H1 (cell line): Measurements from ENCODE around the gene NUDT19. TPM values are rescaled to one million over a fixed set of nuclear protein-coding genes. Genes with fewer than 3 reads are reported as not detected.

Experiments used
- CTCF ChIA-PET: fragments of 300-600 bp; sonication (Branson Sonifier 250); formaldehyde crosslinking; loops from one replicate; lab custom pipeline; 2021; ENCODE audit not compliant: partially characterized antibody; lab: Charles Lee
- POLR2A ChIA-PET: fragments of 300-600 bp; sonication (Branson Sonifier 250); formaldehyde crosslinking; loops from one replicate; lab custom pipeline; 2021; ENCODE audit warnings: inconsistent platforms; ENCODE audit not compliant: partially characterized antibody; lab: Charles Lee
- DNase-seq, 2 experiments: peaks; one replicate each; pipeline versions ENCODE4 v3.0.0 to v3.0.0-alpha.2; 2010 to 2022; ENCODE audit warnings: low spot score in 2 of 2, low read depth in 1 of 2, mixed read lengths in 1 of 2
- FAIRE-seq: peaks from 2 replicates; lab custom pipeline; 2011; peaks lifted over from hg19 to GRCh38; lab: Jason Lieb, UNC
- H2AFZ ChIP-seq: 2 replicates; pipeline ENCODE4 v1.8.1; 2012; ENCODE audit warnings: low read length, inconsistent platforms
- H2AK5ac ChIP-seq: 2 replicates; pipeline ENCODE4 v1.6.1; 2013; ENCODE audit warnings: low read depth, low read length
- H2BK120ac ChIP-seq: replicated peaks from 2 replicates; pipeline ENCODE3; 2013; ENCODE audit warnings: low read depth, low read length, inconsistent platforms
- H2BK12ac ChIP-seq: 2 replicates; pipeline ENCODE4 v1.6.1; 2013; ENCODE audit warnings: low read depth, low read length
- H2BK15ac ChIP-seq: 2 replicates; pipeline ENCODE4 v1.6.1; 2013; ENCODE audit warnings: low read length
- H2BK20ac ChIP-seq: 2 replicates; pipeline ENCODE4 v1.6.1; 2013; ENCODE audit warnings: low read length
- H2BK5ac ChIP-seq: 2 replicates; pipeline ENCODE4 v1.6.1; 2013; ENCODE audit warnings: low read depth, low read length
- H3K14ac ChIP-seq: 2 replicates; pipeline ENCODE4 v1.6.1; 2013; ENCODE audit warnings: inconsistent platforms; ENCODE audit not compliant: insufficient read length
- H3K18ac ChIP-seq: 2 replicates; pipeline ENCODE4 v1.6.1; 2013; ENCODE audit warnings: low read length; ENCODE audit errors: extremely low read depth
- H3K23ac ChIP-seq: 2 replicates; pipeline ENCODE4 v1.6.1; 2013; ENCODE audit warnings: inconsistent platforms; ENCODE audit not compliant: insufficient read length
- H3K23me2 ChIP-seq: 2 replicates; pipeline ENCODE4 v1.6.1; 2013; ENCODE audit warnings: low read depth, low read length
- H3K27ac ChIP-seq: 2 replicates; pipeline ENCODE4 v1.6.1; 2011; ENCODE audit warnings: low read depth, low read length, inconsistent platforms
- H3K27me3 ChIP-seq, 4 experiments: replicated peaks in 1 of 4; 1 replicate in 1 of 4; 2 replicates in 3 of 4; pipeline versions ENCODE4 v1.6.1 to v1.8.1; 2011 to 2013; ENCODE audit warnings: low read length in 3 of 4, mild to moderate bottlenecking in 3 of 4, inconsistent platforms in 2 of 4, mixed read lengths in 2 of 4, moderate library complexity in 1 of 4; ENCODE audit not compliant: control insufficient read depth in 3 of 4, insufficient read depth in 3 of 4; ENCODE audit errors: extremely low read depth in 1 of 4
- H3K36me3 ChIP-seq, 4 experiments: 2 replicates each; pipeline versions ENCODE4 v1.6.1 to v1.8.1; 2011 to 2013; ENCODE audit warnings: mild to moderate bottlenecking in 4 of 4, low read length in 3 of 4, moderate library complexity in 2 of 4, control low read depth in 1 of 4, inconsistent platforms in 1 of 4; ENCODE audit not compliant: insufficient read depth in 4 of 4, control insufficient read depth in 2 of 4
- H3K4ac ChIP-seq: replicated peaks from 2 replicates; pipeline ENCODE3; 2013; ENCODE audit warnings: low read length, low read depth, mixed read lengths, inconsistent platforms; ENCODE audit not compliant: insufficient read length
- H3K4me1 ChIP-seq, 4 experiments: replicated peaks in 1 of 4; 1 replicate in 1 of 4; 2 replicates in 3 of 4; pipeline versions ENCODE4 v1.6.1 to v1.8.1; 2011 to 2013; ENCODE audit warnings: low read length in 3 of 4, inconsistent platforms in 2 of 4, mixed read lengths in 1 of 4; ENCODE audit not compliant: insufficient read depth in 4 of 4, control insufficient read depth in 3 of 4
- H3K4me2 ChIP-seq, 2 experiments: 2 replicates each; pipeline versions ENCODE4 v1.6.1 to v1.8.1; 2011 to 2013; ENCODE audit warnings: low read depth in 2 of 2, low read length in 2 of 2, control low read depth in 1 of 2, inconsistent platforms in 1 of 2, mild to moderate bottlenecking in 1 of 2; ENCODE audit not compliant: insufficient read depth in 1 of 2
- H3K4me3 ChIP-seq, 4 experiments: fragments of 200-600, 300-600 bp in 1 of 4; sonication (generic), shearing (Covaris generic), sonication (Bioruptor Twin) in 1 of 4; 2 replicates each; pipeline versions ENCODE4 v1.5.1 to v1.8.1; 2011 to 2016; ENCODE audit warnings: low read length in 4 of 4, low read depth in 3 of 4, control low read depth in 2 of 4, inconsistent platforms in 2 of 4, mild to moderate bottlenecking in 2 of 4, mixed read lengths in 1 of 4, moderate library complexity in 1 of 4; ENCODE audit not compliant: insufficient read depth in 2 of 4; ENCODE audit errors: extremely low read depth in 1 of 4
- H3K56ac ChIP-seq: replicated peaks from 2 replicates; pipeline ENCODE3; 2013; ENCODE audit warnings: low read depth, mild to moderate bottlenecking, mixed read lengths, low read length, inconsistent platforms; ENCODE audit not compliant: insufficient read length
- H3K79me1 ChIP-seq: 2 replicates; pipeline ENCODE4 v1.6.1; 2013; ENCODE audit warnings: low read depth, low read length, control low read depth
- H3K79me2 ChIP-seq, 2 experiments: 2 replicates each; pipeline versions ENCODE4 v1.6.1 to v1.8.1; 2012 to 2013; ENCODE audit warnings: low read length in 2 of 2, mild to moderate bottlenecking in 2 of 2, inconsistent platforms in 1 of 2; ENCODE audit not compliant: insufficient read depth in 2 of 2, control insufficient read depth in 1 of 2
- H3K9ac ChIP-seq, 4 experiments: replicated peaks in 1 of 4; 1 replicate in 1 of 4; 2 replicates in 3 of 4; pipeline versions ENCODE4 v1.6.1 to v1.8.1; 2011 to 2013; ENCODE audit warnings: low read depth in 3 of 4, low read length in 3 of 4, control low read depth in 2 of 4, mild to moderate bottlenecking in 2 of 4, moderate library complexity in 2 of 4, inconsistent platforms in 1 of 4; ENCODE audit errors: extremely low read depth in 1 of 4
- H3K9me3 ChIP-seq, 2 experiments: 2 replicates each; pipeline versions ENCODE4 v1.6.1 to v1.8.1; 2012 to 2013; ENCODE audit warnings: mild to moderate bottlenecking in 2 of 2, moderate library complexity in 2 of 2, control low read depth in 1 of 2, inconsistent platforms in 1 of 2, low read depth in 1 of 2, low read length in 1 of 2, mixed read lengths in 1 of 2; ENCODE audit not compliant: insufficient read depth in 2 of 2
- H4K20me1 ChIP-seq, 2 experiments: replicated peaks in 1 of 2; 2 replicates each; pipeline versions ENCODE3 to v1.8.1; 2011 to 2013; ENCODE audit warnings: inconsistent platforms in 2 of 2, low read length in 2 of 2, mild to moderate bottlenecking in 1 of 2; ENCODE audit not compliant: insufficient read depth in 2 of 2, control insufficient read depth in 1 of 2
- H4K5ac ChIP-seq: 2 replicates; pipeline ENCODE4 v1.6.1; 2013; ENCODE audit warnings: low read length, low read depth, mixed read lengths, inconsistent platforms; ENCODE audit not compliant: insufficient read length
- H4K8ac ChIP-seq: 2 replicates; pipeline ENCODE4 v1.8.0; 2013; ENCODE audit warnings: mild to moderate bottlenecking, moderate library complexity, low read length, inconsistent platforms; ENCODE audit not compliant: insufficient read depth; ENCODE audit errors: extremely low read depth
- H4K91ac ChIP-seq: replicated peaks from 2 replicates; pipeline ENCODE3; 2013; ENCODE audit warnings: low read length, mixed read lengths, inconsistent platforms; ENCODE audit not compliant: insufficient read length
- CREB1 ChIP-seq: IDR thresholded peaks from 2 replicates; pipeline ENCODE4 v1.6.1; 2012; ENCODE audit warnings: inconsistent platforms
- TEAD4 ChIP-seq: IDR thresholded peaks from 2 replicates; pipeline ENCODE4 v1.6.1; 2012; ENCODE audit warnings: low read depth, low read length, inconsistent platforms, mixed read lengths
- WGBS, 2 experiments: shearing (Covaris generic) in 1 of 2; methylation state at CpG; one replicate each; pipeline versions ENCODE4 v1.1.6 to v1.1.7; 2013 to 2015; ENCODE audit warnings: low lambda C conversion rate in 2 of 2, mixed read lengths in 2 of 2, inconsistent platforms in 1 of 2, low coverage in 1 of 2, missing lambda C conversion rate in 1 of 2; ENCODE audit not compliant: insufficient replicate concordance in 2 of 2, insufficient coverage in 1 of 2, insufficient read length in 1 of 2; ENCODE audit errors: extremely low coverage in 1 of 2, missing lambda C conversion rate in 1 of 2; 5-methylcytosine and 5-hydroxymethylcytosine counted together
- polyA plus RNA-seq, 7 experiments: library from polyadenylated mRNA; depleted of rRNA in 3 of 7; stranded (reverse) in 5 of 7; unstranded in 2 of 7; fragments of >200 nt in 5 of 7; fragments of 200-250 nt in 2 of 7; gene quantifications; 1 replicate in 5 of 7; 2 replicates in 1 of 7; 4 replicates in 1 of 7; pipeline versions ENCODE4 v1.2.1 to v1.2.3, GENCODE V29; 2011 to 2013; ENCODE audit warnings: missing spikeins in 2 of 7, mixed read lengths in 2 of 7
- total RNA-seq: library from RNA; stranded (reverse); fragmentation: NEBNext Ultra II Directional; extraction: Animal tissue kit (Norgen Biotek cat#: 25700); gene quantifications from 2 replicates; pipeline ENCODE4 v1.2.1, GENCODE V29; 2021

The NUDT19 gene
- total and polyA plus RNA-seq, 2 of the 8 experiments (the other 6 are each of a cell fraction or from before 2014, with no cell fraction given) = 2.0 to 3.3 TPM

GRCh38 chr19:32677657-32678056 lies 14.0 kb upstream of the NUDT19 start:
- no peak overlapping the region for H3K18ac ChIP-seq
- H2BK5ac ChIP-seq = no peak overlapping the region
- H3K79me1 ChIP-seq = peaks cover 12% of the 10 kb centered on the region
- no peak overlapping the region for H3K23ac ChIP-seq
- no peak overlapping the region for H4K5ac ChIP-seq
- H4K91ac ChIP-seq = no peak overlapping the region
- POLR2A ChIA-PET = interaction anchor here (1.8 to 2.8 kb wide), 2 partner anchors 9 to 14 kb away, joined by 4 to 12 read pairs; partner anchors contain the start of gene NUDT19
- H3K4me3 ChIP-seq = peak overlapping the region in 1 of 4 experiments; percentile 91; a peak in 2 of 8 replicates
- CTCF ChIA-PET = interaction anchor here (0.6 to 1.6 kb wide), 7 partner anchors 23 to 408 kb away, joined by 3 to 4 read pairs (median 3); no protein-coding TSS in a partner anchor
- FAIRE-seq (no peak), DNase-seq (no peak)
- no peak overlapping the region for H3K56ac ChIP-seq
- no peak overlapping the region for H3K4ac ChIP-seq
- no peak overlapping the region for H3K27ac ChIP-seq
- no peak overlapping the region for H2BK20ac ChIP-seq
- H3K36me3 ChIP-seq = peaks cover 0 to 6% (median 0%) of the 10 kb centered on the region in 4 experiments; a peak in 1 of 8 replicates
- no peaks in the 10 kb centered on the region; a peak in 1 of 4 replicates for H3K9me3 ChIP-seq
- H3K4me2 ChIP-seq = peak overlapping the region; percentile 18 to 91; a peak in 3 of 4 replicates
- peaks cover 7 to 11% of the 10 kb centered on the region in 2 experiments for H4K20me1 ChIP-seq
- H2BK15ac ChIP-seq = no peak overlapping the region
- H3K79me2 ChIP-seq = peaks cover 0 to 18% of the 10 kb centered on the region in 2 experiments; a peak in 2 of 4 replicates
- H3K27me3 ChIP-seq = peaks cover 20 to 33% (median 26%) of the 10 kb centered on the region in 4 experiments
- H3K14ac ChIP-seq = no peak overlapping the region
- H2AFZ ChIP-seq = no peak overlapping the region
- peaks cover 8 to 16% (median 11%) of the 10 kb centered on the region in 4 experiments; a peak in 6 of 7 replicates for H3K4me1 ChIP-seq
- H3K23me2 ChIP-seq = peaks cover 14% of the 10 kb centered on the region; the same call in 1 of the 2 replicates
- no peak overlapping the region for H2BK12ac ChIP-seq
- no peak overlapping the region for H3K9ac ChIP-seq
- no peak overlapping the region for H4K8ac ChIP-seq
- no peak overlapping the region for H2AK5ac ChIP-seq
- WGBS, 2 experiments = 28% methylated on average over 9 of the region's 9 CpGs; no CpG with 5 or more reads in 1 of the 2 experiments
- peak; percentile 77; the same call in 1 of the 2 replicates for TF ChIP-seq TEAD4
- TF ChIP-seq CREB1 = no peak
- H2BK120ac ChIP-seq = no peak overlapping the region
